Measurements from ENCODE around the gene ZNF664. TPM values are rescaled to one million over a fixed set of nuclear protein-coding genes. Genes with fewer than 3 reads are reported as not detected.

ZNF664 gene
- total RNA-seq, 1 experiment from 2014 or later, result 80.8 TPM

- H3K36me3 ChIP-seq (ENCODE audit: low read depth, low read length), result no peaks in the 10 kb centered on the region
- no peak overlapping the region for H3K27ac ChIP-seq (ENCODE audit: low read length)
- intact Hi-C loops (cut with micrococcal nuclease), result no loop called here
- ATAC-seq, result no peak
- no peaks in the 10 kb centered on the region for H3F3A ChIP-seq (ENCODE audit: low read length, unreplicated experiment)
- ChIA-PET CTCF (no interaction called here), POLR2A (ENCODE audit: unreplicated experiment) (no interaction called here)
- H3K4me2 ChIP-seq (ENCODE audit: low read length), result no peak overlapping the region
- no peak for TF ChIP-seq EZH2 (IDR thresholded peaks at IDR 0.05; ENCODE audit: low read length, unreplicated experiment)
- TF ChIP-seq CTCF (conservative IDR thresholded peaks at IDR 0.05; ENCODE audit: low read depth, low read length), result no peak
- no peak for TF ChIP-seq EZH2phosphoT487 (IDR thresholded peaks at IDR 0.05; ENCODE audit: borderline replicate concordance, low read length)
- H2AFZ ChIP-seq (ENCODE audit: low read length), result no peak overlapping the region
- H3K4me1 ChIP-seq (ENCODE audit: insufficient read depth, low read length), result no peaks in the 10 kb centered on the region
- no TSS peak for BruUV-seq (replicated peaks)
- H4K20me1 ChIP-seq (ENCODE audit: low read length), result no peaks in the 10 kb centered on the region
- no peaks in the 10 kb centered on the region for H3K9me2 ChIP-seq (replicated peaks; ENCODE audit: low read length)
- peaks cover 5% of the 10 kb centered on the region; the same call in 1 of the 2 replicates for H3K27me3 ChIP-seq (ENCODE audit: low read length)
- no peak for DNase-seq
- H3K79me2 ChIP-seq (ENCODE audit: low read length), result no peaks in the 10 kb centered on the region
- no peak overlapping the region for H3K4me3 ChIP-seq (ENCODE audit: low read length)
- H3K9me3 ChIP-seq (ENCODE audit: low read length), result no peaks in the 10 kb centered on the region
- no peak overlapping the region for H3K9ac ChIP-seq (ENCODE audit: low read length)
Measured at GRCh38 chr12:123924539-123924938, 48.5 kb upstream of the ZNF664 start.

GRCh38 chr12:123928274-123928865 is 44.6 kb upstream of the ZNF664 start:
- H3K79me2 ChIP-seq (ENCODE audit: low read length), result no peaks in the 10 kb centered on the region
- ATAC-seq, result no peak
- H3K36me3 ChIP-seq (ENCODE audit: low read depth, low read length), result no peaks in the 10 kb centered on the region
- DNase-seq, result no peak
- ChIA-PET POLR2A (ENCODE audit: unreplicated experiment) (no interaction called here), CTCF (no interaction called here)
- no peak overlapping the region for H2AFZ ChIP-seq (ENCODE audit: low read length)
- no TSS peak for BruUV-seq (replicated peaks)
- H3K9ac ChIP-seq (ENCODE audit: low read length), result no peak overlapping the region
- H4K20me1 ChIP-seq (ENCODE audit: low read length), result no peaks in the 10 kb centered on the region
- no peak overlapping the region for H3K4me3 ChIP-seq (ENCODE audit: low read length)
- intact Hi-C loops (cut with micrococcal nuclease), result no loop called here
- TF ChIP-seq EZH2 (IDR thresholded peaks at IDR 0.05; ENCODE audit: low read length, unreplicated experiment), result no peak
- no peak for TF ChIP-seq EZH2phosphoT487 (IDR thresholded peaks at IDR 0.05; ENCODE audit: borderline replicate concordance, low read length)
- TF ChIP-seq CTCF (conservative IDR thresholded peaks at IDR 0.05; ENCODE audit: low read depth, low read length), result no peak
- H3F3A ChIP-seq (ENCODE audit: low read length, unreplicated experiment), result no peaks in the 10 kb centered on the region
- H3K4me1 ChIP-seq (ENCODE audit: insufficient read depth, low read length), result no peaks in the 10 kb centered on the region
- H3K9me2 ChIP-seq (replicated peaks; ENCODE audit: low read length), result no peaks in the 10 kb centered on the region
- H3K4me2 ChIP-seq (ENCODE audit: low read length), result no peak overlapping the region
- peaks cover 5% of the 10 kb centered on the region; the same call in 1 of the 2 replicates for H3K27me3 ChIP-seq (ENCODE audit: low read length)
- no peak overlapping the region for H3K27ac ChIP-seq (ENCODE audit: low read length)
- H3K9me3 ChIP-seq (ENCODE audit: low read length), result no peaks in the 10 kb centered on the region

GRCh38 chr12:123928897-123929296 is 44.1 kb upstream of the ZNF664 start:
- Histone ChIP-seq H3K79me2 (ENCODE audit: low read length) (no peaks in the 10 kb centered on the region), H3K9me2 (replicated peaks; ENCODE audit: low read length) (no peaks in the 10 kb centered on the region), H4K20me1 (ENCODE audit: low read length) (no peaks in the 10 kb centered on the region), H3K36me3 (ENCODE audit: low read depth, low read length) (no peaks in the 10 kb centered on the region), H3K4me3 (ENCODE audit: low read length) (no peak overlapping the region), H3F3A (ENCODE audit: low read length, unreplicated experiment) (no peaks in the 10 kb centered on the region), H3K9ac (ENCODE audit: low read length) (no peak overlapping the region), H3K4me1 (ENCODE audit: insufficient read depth, low read length) (no peaks in the 10 kb centered on the region), H3K9me3 (ENCODE audit: low read length) (no peaks in the 10 kb centered on the region), H3K27me3 (ENCODE audit: low read length) (peaks cover 5% of the 10 kb centered on the region; the same call in 1 of the 2 replicates), H2AFZ (ENCODE audit: low read length) (no peak overlapping the region), H3K27ac (ENCODE audit: low read length) (no peak overlapping the region), H3K4me2 (ENCODE audit: low read length) (no peak overlapping the region)
- ChIA-PET POLR2A (ENCODE audit: unreplicated experiment) (no interaction called here), CTCF (no interaction called here)
- ATAC-seq, result no peak
- intact Hi-C loops (cut with micrococcal nuclease), result no loop called here
- no peak for TF ChIP-seq EZH2 (IDR thresholded peaks at IDR 0.05; ENCODE audit: low read length, unreplicated experiment)
- TF ChIP-seq CTCF (conservative IDR thresholded peaks at IDR 0.05; ENCODE audit: low read depth, low read length), result no peak
- no peak for TF ChIP-seq EZH2phosphoT487 (IDR thresholded peaks at IDR 0.05; ENCODE audit: borderline replicate concordance, low read length)
- no TSS peak for BruUV-seq (replicated peaks)
- no peak for DNase-seq
